GM19238 (cell line): ENCODE measurements around the gene TRIM65.
"Not testable (repeated sequence)": the region's sequence is repeated elsewhere in the genome, so short reads cannot be mapped to it uniquely, and the experiment has no call there.

Experiments
- DNase-seq: peaks from one replicate; pipeline ENCODE4 v3.0.0; 2011; ENCODE audit warnings: low spot score; ENCODE audit not compliant: insufficient read length

TRIM65 gene

GRCh38 chr17:75895370-75896155 is 1.2 kb downstream of the TRIM65 start:
- no peak for DNase-seq

- no peak for DNase-seq
Observed at GRCh38 chr17:75894049-75894733, 2.6 kb downstream of the TRIM65 start.

- no peak for DNase-seq
Observed at GRCh38 chr17:75893305-75894048, 3.3 kb downstream of the TRIM65 start.

GRCh38 chr17:75892556-75893224 is 4.1 kb downstream of the TRIM65 start:
- DNase-seq: no peak

- DNase-seq: no peak
Observed at GRCh38 chr17:75891605-75892555, 4.9 kb downstream of the TRIM65 start.

GRCh38 chr17:75891022-75891604 is 5.6 kb downstream of the TRIM65 start:
- DNase-seq: no peak

GRCh38 chr17:75889454-75889853 is 7.3 kb downstream of the TRIM65 start:
- DNase-seq: no peak

- no peak for DNase-seq
Observed at GRCh38 chr17:75888484-75888883, 8.3 kb downstream of the TRIM65 start.

- not testable (repeated sequence) for DNase-seq
Observed at GRCh38 chr17:75885860-75886259, 10.9 kb downstream of the TRIM65 start.

- DNase-seq: no peak
Observed at GRCh38 chr17:75885431-75885830, 11.3 kb downstream of the TRIM65 start.

- DNase-seq: no peak
Observed at GRCh38 chr17:75881678-75882454, 14.9 kb downstream of the TRIM65 start.

- DNase-seq: no peak
Observed at GRCh38 chr17:75880266-75880665, 16.5 kb downstream of the TRIM65 start.

- peak; percentile 55 for DNase-seq
Observed at GRCh38 chr17:75878174-75878998, 18.4 kb downstream of the TRIM65 start, which contains the start of gene TRIM47. Gene TRIM47 (minus strand): TSS chr17:75878581. CDS start chr17:75878548, 33 bp downstream.

- DNase-seq: peak; percentile 77
Observed at GRCh38 chr17:75877752-75878173, 19.0 kb downstream of the TRIM65 start.

GRCh38 chr17:75876938-75877751 is 19.6 kb downstream of the TRIM65 start:
- no peak for DNase-seq

GRCh38 chr17:75876190-75876937 is 20.4 kb downstream of the TRIM65 start:
- DNase-seq: peak; percentile 71

GRCh38 chr17:75875940-75876189 is 20.9 kb downstream of the TRIM65 start:
- no peak for DNase-seq
